ENCODE measurements around the gene CFAP46. TPM values are rescaled to one million over a fixed set of nuclear protein-coding genes. Genes with fewer than 3 reads are reported as not detected.
A peak's percentile ranks its signal among the peaks of the same experiment; 100 is the strongest.
"Not testable (repeated sequence)": the region's sequence is repeated elsewhere in the genome, so short reads cannot be mapped to it uniquely, and the experiment has no call there.

The CFAP46 gene
- total RNA-seq, 1 donor from 2014 or later, result 0.94 TPM

DNA sequence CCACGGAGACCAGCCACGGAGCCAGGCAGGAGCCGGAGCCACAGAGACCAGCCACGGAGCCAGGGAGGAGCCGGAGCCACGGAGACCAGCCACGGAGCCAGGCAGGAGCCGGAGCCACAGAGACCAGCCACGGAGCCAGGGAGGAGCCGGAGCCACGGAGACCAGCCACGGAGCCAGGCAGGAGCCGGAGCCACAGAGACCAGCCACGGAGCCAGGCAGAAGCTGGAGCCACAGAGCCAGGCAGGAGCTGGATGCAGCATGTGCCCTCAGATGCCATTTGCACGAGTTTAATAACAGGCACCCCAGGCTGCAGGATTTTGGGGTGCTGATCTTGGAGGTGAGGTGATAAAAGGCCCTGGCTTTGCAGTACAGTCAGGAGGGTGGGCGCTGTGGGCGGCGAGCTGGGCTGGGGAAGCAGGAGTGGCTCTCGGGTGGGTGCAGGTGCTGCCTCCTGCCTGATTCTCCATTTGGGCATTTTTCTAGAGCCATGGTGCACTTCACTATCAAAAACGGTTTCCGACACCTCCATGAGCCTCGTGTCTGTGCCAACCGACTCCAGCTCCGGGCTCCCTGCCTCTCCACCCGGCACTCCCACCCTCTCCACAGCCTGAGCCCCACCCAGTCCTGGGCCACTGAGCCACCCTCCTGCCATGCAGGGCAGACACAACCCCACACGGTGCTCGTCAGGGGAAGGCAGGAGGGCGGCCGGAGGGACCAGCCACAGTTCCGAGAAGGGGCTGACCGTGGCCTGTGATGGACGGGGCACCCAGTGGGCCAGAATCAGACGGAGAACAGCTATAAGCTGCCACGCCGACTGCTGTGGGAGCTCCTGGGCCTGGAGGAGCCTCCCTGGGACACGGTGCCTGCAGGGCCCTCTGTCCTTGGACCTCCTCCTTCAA is 115.6 kb downstream of the CFAP46 start:
- DNase-seq (ENCODE audit: low spot score), result peak; percentile 31
- intact Hi-C loops (cut with DNase I), result no loop called here

DNA sequence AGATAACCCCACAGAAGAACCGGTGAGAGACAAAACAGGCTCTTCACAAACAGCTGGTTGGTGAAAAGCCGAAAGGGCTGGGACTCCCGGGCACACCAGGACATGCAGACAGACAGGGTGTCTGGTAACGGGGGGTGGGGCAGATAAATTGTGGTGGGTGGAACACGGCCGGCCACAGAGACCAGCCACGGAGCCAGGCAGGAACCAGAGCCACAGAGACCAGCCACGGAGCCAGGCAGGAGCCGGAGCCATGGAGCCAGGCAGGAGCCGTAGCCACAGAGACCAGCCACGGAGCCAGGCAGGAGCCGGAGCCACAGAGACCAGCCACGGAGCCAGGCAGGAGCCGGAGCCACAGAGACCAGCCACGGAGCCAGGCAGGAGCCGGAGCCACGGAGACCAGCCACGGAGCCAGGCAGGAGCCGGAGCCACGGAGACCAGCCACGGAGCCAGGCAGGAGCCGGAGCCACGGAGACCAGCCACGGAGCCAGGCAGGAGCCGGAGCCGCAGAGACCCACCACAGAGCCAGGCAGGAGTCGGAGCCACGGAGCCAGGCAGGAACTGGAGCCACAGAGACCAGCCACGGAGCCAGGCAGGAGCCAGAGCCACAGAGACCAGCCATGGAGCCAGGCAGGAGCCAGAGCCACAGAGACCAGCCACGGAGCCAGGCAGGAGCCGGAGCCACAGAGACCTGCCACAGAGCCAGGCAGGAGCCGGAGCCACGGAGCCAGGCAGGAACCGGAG is 116.4 kb downstream of the CFAP46 start:
- intact Hi-C loops (cut with DNase I), result not testable (repeated sequence)
- DNase-seq (ENCODE audit: low spot score), result peak; percentile 46

DNA sequence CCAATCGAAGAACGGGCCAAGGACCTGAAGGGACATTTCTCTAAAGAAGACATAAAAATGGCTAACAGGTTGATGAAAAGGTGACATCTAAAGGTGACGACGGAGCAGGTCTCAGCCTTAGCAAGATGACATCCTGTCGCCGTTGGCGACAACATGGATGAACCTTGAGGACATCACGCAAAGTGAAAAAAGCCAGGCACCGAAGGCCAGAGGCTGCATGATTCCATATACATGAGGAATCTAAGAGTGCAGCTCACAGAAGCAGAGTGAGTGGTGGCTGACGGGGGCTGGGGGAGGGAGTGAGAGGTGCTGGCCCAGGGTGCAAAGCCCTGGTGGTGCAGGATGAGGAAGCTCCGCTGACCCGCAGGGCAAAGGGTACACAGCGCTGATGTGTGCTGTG is 122.3 kb downstream of the CFAP46 start:
- intact Hi-C loops (cut with DNase I), result no loop called here
- DNase-seq (ENCODE audit: low spot score), result peak; percentile 44

DNA sequence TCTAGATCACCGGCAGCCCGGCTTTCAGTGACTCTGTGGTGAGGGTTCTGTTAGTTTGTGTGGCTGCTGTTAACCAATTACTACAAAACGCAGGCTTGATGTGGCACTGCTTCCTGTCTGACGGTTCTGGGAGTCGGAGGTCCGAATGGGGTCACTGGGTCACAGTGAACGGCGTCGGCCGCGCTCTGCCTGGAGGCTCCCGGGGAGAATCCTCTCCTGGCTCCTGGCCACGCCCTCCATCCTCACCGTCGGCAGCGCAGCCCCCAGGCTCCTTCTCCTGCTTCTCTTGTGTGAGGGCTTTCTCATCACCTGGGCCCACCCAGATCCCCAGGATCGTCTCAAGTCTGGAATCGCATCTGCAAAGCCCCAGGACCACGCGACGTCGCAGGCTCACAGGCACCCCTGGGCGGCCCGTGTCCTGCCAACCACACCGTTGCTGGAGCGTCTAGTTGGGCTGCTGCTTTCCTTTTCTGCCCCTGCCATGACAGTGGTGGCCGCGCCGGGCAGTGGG is 124.6 kb downstream of the CFAP46 start:
- peak; percentile 38 for DNase-seq (ENCODE audit: low spot score)

DNA sequence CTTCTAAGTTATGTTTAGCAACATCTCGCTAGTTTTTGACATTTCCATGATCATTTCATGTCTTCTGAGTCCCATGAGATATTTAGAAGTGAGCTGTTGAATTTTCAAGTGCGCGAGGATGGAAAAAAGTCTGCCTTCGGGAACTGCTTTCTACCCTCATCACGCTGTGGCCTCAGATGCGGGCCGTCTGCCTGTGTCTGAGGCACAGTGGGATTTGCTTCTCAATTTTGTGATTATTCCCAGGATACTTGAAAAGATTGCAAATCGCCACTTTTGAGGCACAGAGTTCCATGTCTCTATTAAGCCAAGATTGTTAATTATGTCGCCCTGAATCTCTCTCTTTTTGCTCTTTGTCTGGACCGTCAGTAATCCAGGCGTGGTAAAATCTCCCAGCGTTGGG is 125.7 kb downstream of the CFAP46 start:
- intact Hi-C loops (cut with DNase I), result no loop called here
- DNase-seq (ENCODE audit: low spot score), result peak; percentile 47

More for the DNA sequence above, 124.6 kb downstream of the CFAP46 start:
- intact Hi-C loops (cut with DNase I), result no loop called here

DNA sequence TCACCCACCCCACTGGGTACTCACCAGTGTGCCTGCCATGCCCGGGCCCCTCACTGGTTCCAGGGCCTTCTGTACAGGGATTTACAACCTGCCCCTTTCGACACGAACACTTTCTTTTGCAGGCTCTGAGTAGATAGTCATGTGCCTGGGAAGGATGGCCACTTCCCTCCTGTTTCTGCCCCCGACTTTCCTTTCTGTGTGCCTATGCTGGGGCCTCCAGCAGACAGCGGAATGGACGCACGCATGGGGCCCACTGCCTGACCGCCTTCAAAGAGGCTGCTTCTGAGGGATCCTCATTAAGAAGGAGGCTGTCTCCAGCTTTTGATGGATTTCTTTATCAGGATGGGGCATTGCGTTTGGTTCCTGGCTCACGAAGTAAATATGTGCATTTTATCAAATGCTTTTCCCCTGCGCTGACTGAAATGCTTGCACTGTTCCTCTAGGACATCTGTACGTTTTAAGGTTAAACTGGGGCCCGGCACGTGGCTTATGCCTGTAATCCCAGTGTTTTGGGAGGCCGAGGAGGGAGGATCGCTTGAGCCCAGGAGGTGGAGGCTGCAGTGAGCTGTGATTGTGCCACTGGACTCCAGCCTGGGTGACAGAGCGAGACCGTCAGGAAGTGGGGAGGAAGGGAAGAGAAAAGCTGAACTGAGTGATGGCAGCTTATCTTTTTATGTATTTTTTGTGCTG is 127.1 kb downstream of the CFAP46 start:
- intact Hi-C loops (cut with DNase I), result no loop called here
- DNase-seq (ENCODE audit: low spot score), result peak; percentile 27

DNA sequence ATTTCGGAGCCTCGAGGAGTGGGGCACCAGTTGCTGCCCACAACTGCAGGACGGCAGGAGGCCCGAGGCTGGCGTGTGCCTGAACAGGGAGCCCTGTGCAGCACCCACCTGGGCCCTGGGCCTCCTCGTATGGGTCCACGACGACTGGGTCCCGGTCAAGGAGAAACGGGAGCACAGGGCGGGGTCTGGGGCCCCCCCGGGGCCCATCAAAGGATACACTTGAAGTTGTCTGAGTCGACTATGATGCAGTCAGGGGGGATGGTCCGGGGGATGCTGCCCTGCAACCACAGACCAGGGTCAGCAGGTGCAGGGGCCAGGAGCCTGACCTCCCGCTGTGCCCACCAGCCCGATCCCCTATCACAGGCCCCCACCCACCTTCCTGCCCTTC is 127.9 kb downstream of the CFAP46 start:
- intact Hi-C loops (cut with DNase I), result no loop called here
- DNase-seq (ENCODE audit: low spot score), result peak; percentile 70

DNA sequence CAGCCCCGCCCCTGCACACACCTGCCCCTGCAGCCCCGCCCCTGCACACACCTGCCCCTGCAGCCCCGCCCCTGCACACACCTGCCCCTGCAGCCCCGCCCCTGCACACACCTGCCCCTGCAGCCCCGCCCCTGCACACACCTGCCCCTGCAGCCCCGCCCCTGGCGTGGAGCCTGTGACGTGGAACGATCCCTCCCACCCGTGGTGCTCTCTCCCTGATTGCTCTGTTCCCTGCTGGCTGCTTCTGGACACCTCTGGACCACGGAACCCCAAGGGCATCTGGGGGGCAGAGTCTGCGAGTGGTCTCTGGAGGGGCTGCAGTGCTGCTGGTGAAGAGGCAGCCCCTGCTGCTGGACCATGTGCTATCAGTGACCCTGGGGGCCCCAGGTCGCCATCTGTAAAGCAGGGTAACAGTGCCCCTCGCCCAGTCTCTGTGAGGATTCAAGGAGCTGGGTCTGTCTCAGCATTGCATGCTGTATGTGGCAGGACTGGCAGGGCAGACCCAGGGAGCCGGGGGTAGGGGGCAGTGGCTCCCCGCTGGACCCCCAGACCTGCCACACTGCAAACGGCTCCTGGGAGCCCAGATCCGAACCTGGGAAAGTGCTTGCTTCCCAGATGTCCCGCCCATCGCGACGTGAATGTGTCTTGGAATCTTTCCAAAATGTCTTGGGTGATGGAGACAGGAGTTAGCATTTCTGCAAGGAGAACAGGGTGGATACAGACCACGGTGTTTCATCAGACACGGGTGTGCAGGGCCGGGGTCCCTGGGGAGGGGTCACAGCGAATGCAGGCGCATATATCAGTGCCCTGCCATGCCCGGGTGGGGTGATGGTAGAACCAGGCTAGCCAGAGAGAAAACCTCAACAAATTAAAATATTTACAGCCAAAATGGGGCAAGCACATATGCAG is 128.6 kb downstream of the CFAP46 start:
- intact Hi-C loops (cut with DNase I), result no loop called here
- DNase-seq (ENCODE audit: low spot score), result peak; percentile 51

DNA sequence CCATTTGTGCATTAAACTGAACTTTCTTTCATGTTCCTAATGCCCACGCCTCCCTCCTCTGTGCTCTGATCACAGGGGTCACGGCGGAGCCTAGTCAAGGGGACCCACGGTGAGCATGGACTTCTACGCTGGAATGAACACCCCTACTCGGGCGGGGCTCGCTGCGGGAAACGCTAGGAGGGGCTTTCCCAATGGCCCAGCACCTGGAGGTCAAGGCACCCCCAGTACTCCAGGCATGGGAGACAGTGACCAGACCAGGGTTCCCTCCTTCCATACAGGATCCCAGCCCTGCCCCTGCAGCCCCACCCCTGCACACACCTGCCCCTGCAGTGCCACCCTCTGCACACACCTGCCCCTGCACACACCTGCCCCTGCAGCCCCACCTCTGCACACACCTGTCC is 129.4 kb downstream of the CFAP46 start:
- intact Hi-C loops (cut with DNase I), result no loop called here
- peak; percentile 53 for DNase-seq (ENCODE audit: low spot score)

DNA sequence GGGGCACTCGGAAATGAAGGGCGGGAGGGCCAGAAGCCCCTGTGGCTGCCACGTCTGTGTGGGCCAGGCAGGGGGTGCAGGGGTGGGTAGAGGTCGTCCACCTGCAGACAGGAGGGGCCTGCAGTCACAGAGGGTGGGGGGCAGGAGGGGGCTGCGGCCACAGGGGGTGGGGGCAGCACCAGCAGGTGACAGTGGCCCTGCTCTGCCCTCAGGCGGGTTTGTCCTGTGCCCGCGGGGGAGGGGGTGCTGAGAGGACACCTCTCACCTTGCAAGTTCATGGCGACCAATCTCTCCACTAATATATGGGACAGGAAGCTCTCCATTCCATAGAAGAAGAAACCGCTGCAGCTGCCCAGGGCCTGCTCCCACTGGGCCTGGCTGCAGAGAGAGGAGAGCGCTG is 129.8 kb downstream of the CFAP46 start:
- intact Hi-C loops (cut with DNase I), result no loop called here
- peak; percentile 58 for DNase-seq (ENCODE audit: low spot score)

DNA sequence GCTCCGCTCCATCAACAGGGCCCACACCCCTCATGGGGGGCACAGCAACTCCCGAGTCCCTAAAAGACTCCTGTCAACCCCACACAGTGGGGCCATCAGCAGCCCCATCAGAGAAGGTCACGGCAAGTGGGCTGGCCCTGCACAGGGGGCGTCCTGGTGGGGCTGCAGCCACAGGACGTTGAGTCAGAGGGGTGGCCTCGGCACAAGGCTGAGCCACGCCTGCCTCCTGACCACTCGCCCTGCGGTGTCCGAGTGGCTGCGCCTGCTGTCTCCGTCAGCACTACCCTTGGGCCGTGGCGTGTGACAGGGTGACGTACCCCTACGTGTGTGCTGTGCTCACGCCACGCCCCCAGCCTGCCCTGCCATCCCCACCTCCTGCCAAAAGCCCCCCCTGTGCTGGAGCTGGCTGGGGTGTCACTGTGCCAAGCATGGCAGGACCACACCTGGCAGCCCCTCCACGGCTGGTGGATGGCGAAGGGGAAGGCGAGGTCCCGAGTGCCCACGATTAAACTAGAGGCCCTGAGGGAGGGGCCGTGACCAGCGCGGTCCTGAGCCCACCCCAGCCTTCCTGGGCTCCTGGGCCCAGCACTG is 130.4 kb downstream of the CFAP46 start:
- intact Hi-C loops (cut with DNase I), result no loop called here
- DNase-seq (ENCODE audit: low spot score), result peak; percentile 62

DNA sequence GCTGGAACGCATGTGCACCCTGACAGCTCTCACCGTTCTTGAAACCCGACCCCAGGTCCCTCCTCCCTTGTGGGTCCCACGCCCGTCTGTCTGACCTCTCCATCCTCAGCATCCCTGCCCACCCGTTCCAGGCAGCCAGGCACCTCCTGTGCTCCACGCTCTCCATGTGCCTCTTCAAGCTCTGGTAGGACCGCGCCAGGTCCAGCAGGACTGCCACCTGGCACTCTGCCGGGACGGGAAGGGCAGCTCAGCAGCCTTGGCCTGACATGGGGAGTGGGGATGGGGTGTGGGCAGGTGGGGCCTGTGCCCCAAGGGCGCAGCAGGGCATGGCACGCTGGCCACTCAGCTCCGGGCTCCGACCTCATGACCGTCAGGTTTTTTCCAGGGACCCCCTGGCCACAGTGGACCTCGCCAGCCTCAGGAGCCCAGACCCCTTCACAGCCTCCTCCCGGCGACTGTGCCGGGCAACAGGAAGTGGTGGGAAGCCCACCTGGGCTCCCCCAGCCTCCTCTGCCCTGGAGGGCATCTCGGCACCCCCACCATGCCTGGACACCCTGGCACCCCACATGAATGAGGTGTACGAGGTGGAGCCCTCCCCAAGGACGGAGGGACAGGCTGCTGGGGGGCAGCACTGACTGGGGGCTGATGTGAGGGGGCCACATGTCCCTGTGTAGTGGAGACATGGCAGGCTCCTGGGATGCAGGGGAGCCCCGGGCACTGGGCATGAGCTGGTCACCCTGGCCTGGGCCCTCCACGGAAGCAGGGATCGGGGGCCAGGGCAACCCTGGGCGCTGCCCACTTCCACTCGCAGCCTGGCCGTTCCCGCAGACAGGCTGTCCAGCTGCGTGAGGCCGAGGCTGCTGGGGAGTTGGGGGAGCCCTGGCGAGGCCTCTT is 131.3 kb downstream of the CFAP46 start:
- intact Hi-C loops (cut with DNase I), result no loop called here
- DNase-seq (ENCODE audit: low spot score), result peak; percentile 56

DNA sequence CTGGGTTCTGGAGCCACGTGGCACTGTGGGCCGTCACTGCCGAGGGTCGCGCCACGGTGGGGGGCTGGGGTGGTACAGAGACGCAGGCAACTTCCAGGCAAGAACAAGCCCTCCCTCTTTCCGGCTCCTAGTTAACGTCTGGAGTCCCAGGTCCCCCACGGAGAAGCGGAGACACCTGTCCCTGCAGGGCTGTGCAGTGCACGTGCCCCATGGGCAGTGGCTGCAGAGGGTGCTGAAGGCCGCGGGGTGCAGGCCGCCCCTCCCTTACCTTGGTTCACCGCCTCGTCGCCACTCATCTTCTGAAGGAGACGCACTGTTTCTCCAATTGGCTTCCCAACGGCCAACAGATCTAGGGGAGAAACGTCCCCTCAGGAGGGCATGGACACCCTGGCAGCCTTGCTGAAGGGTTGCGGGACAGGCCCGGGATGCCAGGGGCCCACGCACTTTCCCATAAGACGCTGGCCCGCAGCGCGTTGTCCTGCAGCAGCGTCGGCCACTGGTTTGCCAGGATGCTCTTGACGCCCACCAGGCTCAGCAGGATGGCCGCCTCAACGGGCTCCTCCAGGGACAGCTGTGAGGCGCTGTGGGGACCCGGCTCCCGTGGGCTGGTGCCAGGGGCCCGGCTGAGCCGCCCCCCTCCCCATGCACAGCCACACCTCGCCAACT is 132.1 kb downstream of the CFAP46 start:
- intact Hi-C loops (cut with DNase I), result no loop called here
- peak; percentile 69 for DNase-seq (ENCODE audit: low spot score)

DNA sequence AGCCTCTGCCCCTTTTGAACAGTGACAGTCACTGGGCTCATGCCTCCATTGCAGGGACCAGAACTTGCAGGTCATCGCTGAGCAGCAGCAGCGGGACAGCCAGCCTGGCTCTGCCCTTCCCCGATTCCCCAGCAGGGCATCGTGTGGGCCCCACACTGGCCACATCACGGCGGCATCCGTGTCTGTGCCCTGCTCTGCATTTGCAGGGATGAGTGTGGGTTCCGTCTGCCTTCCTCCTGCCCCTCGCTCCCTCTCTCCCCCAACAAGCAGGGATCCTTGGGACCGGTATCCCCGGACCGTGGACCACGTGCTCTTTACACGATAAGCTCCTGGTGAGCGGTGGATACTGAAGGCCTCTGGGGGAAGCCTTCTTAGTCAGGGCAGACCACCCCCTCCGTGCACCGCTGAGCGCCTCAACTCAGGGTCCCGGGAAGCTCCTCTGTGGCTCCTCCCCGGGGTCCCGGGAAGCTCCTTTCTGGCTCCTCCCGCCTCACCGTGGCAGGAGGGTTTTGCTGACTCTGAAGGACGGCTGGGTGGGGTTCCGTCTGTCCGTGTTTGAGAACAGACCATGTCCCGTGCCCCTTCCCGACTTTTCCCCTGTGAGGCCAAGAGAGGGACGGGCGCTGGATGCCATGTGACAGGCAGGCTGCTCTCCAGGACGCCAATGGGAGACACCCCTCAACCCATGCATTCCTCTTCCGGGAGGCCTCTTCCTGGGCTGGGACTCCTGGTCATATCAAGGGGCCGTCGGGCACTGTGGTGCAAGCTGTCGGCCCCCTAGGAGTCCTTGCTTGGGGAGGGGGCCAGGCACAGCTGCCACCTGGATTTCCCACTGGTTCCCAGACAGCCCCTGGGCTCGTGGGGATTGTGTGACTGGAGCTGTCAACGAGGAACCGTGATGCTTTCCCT is 132.9 kb downstream of the CFAP46 start:
- peak; percentile 57 for DNase-seq (ENCODE audit: low spot score)
- intact Hi-C loops (cut with DNase I), result no loop called here

DNA sequence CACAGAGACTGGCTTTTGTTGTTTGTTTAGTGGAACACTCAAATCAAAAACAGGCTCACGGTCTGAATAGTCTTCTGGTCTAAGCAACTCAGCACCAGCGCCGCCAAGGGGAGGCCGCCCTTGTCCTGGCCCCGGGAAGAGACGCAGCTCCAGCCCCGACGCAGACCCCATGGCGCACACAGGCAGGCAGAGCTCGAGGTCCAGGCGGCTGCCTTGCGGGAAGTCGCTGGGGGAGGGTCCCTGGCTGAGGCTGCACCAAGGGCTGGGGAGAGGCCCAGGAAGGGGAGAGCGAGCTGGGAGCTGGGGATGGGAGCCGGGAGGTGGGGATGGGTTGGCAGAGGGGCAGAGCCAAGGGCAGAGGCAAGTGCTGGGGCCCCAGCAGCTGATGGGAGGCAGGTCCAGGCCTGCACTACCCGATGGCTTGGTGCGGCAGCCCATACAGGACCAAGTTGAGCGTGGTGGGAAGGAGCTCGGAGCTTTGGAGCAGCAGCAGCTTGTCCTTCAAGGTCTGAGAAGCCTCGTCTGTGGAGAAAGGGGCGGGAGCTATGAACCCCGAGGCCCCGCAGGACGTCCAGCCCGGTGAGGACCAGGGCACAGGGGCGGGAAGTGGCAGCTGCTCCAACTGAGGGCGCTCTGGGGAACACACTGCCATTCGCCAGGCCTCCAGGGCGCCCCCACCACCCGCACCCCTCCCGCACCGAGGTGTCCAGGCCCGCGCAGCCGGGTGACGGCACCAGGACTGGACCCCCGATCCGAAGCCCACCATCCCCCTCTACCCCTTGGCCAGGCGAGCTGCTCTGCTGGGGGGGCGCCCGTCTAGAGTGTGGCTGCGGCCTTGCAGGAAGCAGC is 133.8 kb downstream of the CFAP46 start:
- DNase-seq (ENCODE audit: low spot score), result peak; percentile 57
- intact Hi-C loops (cut with DNase I), result no loop called here
